Muscle of leg (tissue), 11 donors: ENCODE measurements around the gene RNF175. TPM values are rescaled to one million over a fixed set of nuclear protein-coding genes. Genes with fewer than 3 reads are reported as not detected.

Source experiments
- DNase-seq: peaks from one replicate; pipeline ENCODE4 v3.0.0; 2013
- H3K27ac ChIP-seq: one replicate; pipeline ENCODE4 v1.5.1; 2013; ENCODE audit warnings: mild to moderate bottlenecking, low read length, control low read depth
- H3K27me3 ChIP-seq: one replicate; pipeline ENCODE4 v1.6.1; 2013; ENCODE audit warnings: low read length; ENCODE audit not compliant: control insufficient read depth, insufficient read depth
- H3K36me3 ChIP-seq: one replicate; pipeline ENCODE4 v1.6.1; 2013; ENCODE audit warnings: low read length; ENCODE audit not compliant: control insufficient read depth, insufficient read depth
- H3K4me1 ChIP-seq: one replicate; pipeline ENCODE4 v1.6.1; 2013; ENCODE audit warnings: low read length; ENCODE audit not compliant: control insufficient read depth, insufficient read depth
- H3K4me3 ChIP-seq: one replicate; pipeline ENCODE4 v1.5.1; 2013; ENCODE audit warnings: low read length, control low read depth
- H3K9me3 ChIP-seq: replicated peaks from 2 replicates; pipeline ENCODE4 v1.6.1; 2013; ENCODE audit warnings: low read depth, low read length; ENCODE audit not compliant: control insufficient read depth
- WGBS: methylation state at CpG from one replicate; pipeline ENCODE4 v1.1.5; 2013; ENCODE audit warnings: missing lambda C conversion rate; ENCODE audit not compliant: insufficient coverage; 5-methylcytosine and 5-hydroxymethylcytosine counted together
- polyA plus RNA-seq, 8 donors: library from polyadenylated mRNA; unstranded; fragments of 120-200 nt; gene quantifications; one replicate each; pipeline versions ENCODE4 v1.2.1 to v1.2.3, GENCODE V29; 2013; ENCODE audit warnings: inconsistent platforms in 1 of 8, low replicate concordance in 1 of 8; ENCODE audit not compliant: insufficient read length in 8 of 8, insufficient read depth in 1 of 8
- total RNA-seq: library from RNA; stranded (reverse); fragments of 120-200 nt; gene quantifications from one replicate; pipeline ENCODE4 v1.2.4, GENCODE V29; 2013

The RNF175 gene
- total and polyA plus RNA-seq, 9 donors: 0.39 to 2.2 (median 0.96) TPM

- no peak for DNase-seq
- no peak overlapping the region for H3K27ac ChIP-seq
- H3K27me3 ChIP-seq: no peaks in the 10 kb centered on the region
- no CpG with 5 or more reads among the region's 1 CpG for WGBS
- H3K9me3 ChIP-seq: no peaks in the 10 kb centered on the region
- peaks cover 3% of the 10 kb centered on the region for H3K4me1 ChIP-seq
- H3K4me3 ChIP-seq: no peak overlapping the region
- no peaks in the 10 kb centered on the region for H3K36me3 ChIP-seq
Observed at GRCh38 chr4:153661908-153662307, 97.9 kb downstream of the RNF175 start.

- peak overlapping the region; percentile 42 for H3K27ac ChIP-seq
- peak; percentile 70 for DNase-seq
Observed at GRCh38 chr4:153661215-153661822, 98.5 kb downstream of the RNF175 start.

More at GRCh38 chr4:153661215-153661822, 98.5 kb downstream of the RNF175 start:
- Histone ChIP-seq H3K4me1 (peaks cover 3% of the 10 kb centered on the region), H3K27me3 (no peaks in the 10 kb centered on the region), H3K36me3 (no peaks in the 10 kb centered on the region), H3K9me3 (no peaks in the 10 kb centered on the region), H3K4me3 (no peak overlapping the region)
- no CpG with 5 or more reads among the region's 6 CpGs for WGBS

Other genes with a start within 250 kb of the RNF175 start
- gene TLR2, start 75.7 kb downstream of the RNF175 start, total RNA-seq: 3.6 TPM
- 1 to 10 TPM; 1.5 to 3.1 (median 2.5) TPM for gene TLR2, start 75.7 kb downstream of the RNF175 start, polyA plus RNA-seq
- 51.2 TPM for gene SFRP2, start 29.1 kb upstream of the RNF175 start, total RNA-seq
- 100 to 1,000 TPM in 3 of 8 donors, 10 to 100 TPM in 5; 33.7 to 136 (median 75.5) TPM for gene SFRP2, start 29.1 kb upstream of the RNF175 start, polyA plus RNA-seq